HCT116 (cell line): ENCODE measurements around the gene SPRR2B. TPM values are rescaled to one million over a fixed set of nuclear protein-coding genes. Genes with fewer than 3 reads are reported as not detected.
A peak's percentile ranks its signal among the peaks of the same experiment; 100 is the strongest.

Experiments used
- ATAC-seq: fragments of 200-7000 bp; cut with Tn5 transposase; 2 replicates; pipeline ENCODE4 v1.9.1; 2020; ENCODE audit warnings: mild to moderate bottlenecking, moderate library complexity
- BruUV-seq: library from RNA; stranded (reverse); fragments of 400-500 nt; replicated peaks from 2 replicates; lab custom pipeline; 2021; lab: Mats Ljungman, UMichigan
- CTCF ChIA-PET: fragments of 300-600 bp; sonication (Branson Sonifier 250); formaldehyde crosslinking; loops from one replicate; lab custom pipeline; 2021; ENCODE audit warnings: antibody characterized with exemption; lab: Charles Lee
- POLR2A ChIA-PET: fragments of 300-600, 350-600 bp; sonication (Branson Sonifier 250); formaldehyde crosslinking; loops from one replicate; lab custom pipeline; 2021; ENCODE audit warnings: antibody characterized with exemption; lab: Charles Lee
- RAD21 ChIA-PET, 2 experiments: fragments of 300-600 bp; sonication (Branson Sonifier 250); formaldehyde crosslinking; loops; one replicate each; lab custom pipeline; 2023; ENCODE audit warnings: low total read pairs in 2 of 2; ENCODE audit not compliant: uncharacterized antibody in 2 of 2, unreplicated experiment in 2 of 2, low non-redundant PET in 1 of 2; lab: Charles Lee
- DNase-seq: peaks from one replicate; pipeline ENCODE4 v3.0.0-alpha.2; 2010; ENCODE audit warnings: low read depth, low spot score
- H2AFZ ChIP-seq: fragments of 200-600 bp; shearing (Covaris generic), sonication (generic); 2 replicates; pipeline ENCODE4 v1.6.1; 2017; ENCODE audit warnings: low read depth, mixed run types, mixed read lengths, antibody characterized with exemption, low read length; ENCODE audit not compliant: poor library complexity, severe bottlenecking
- H3K27ac ChIP-seq: 2 replicates; pipeline ENCODE4 v1.5.1; 2012; ENCODE audit warnings: low read depth, low read length
- H3K27me3 ChIP-seq: fragments of 200-600 bp; sonication (generic); 2 replicates; pipeline ENCODE4 v1.6.1; 2016; ENCODE audit warnings: mixed run types, low read length, mixed read lengths; ENCODE audit not compliant: insufficient read depth
- H3K36me3 ChIP-seq, 2 experiments: fragments of 200-500 bp in 1 of 2; fragments of 200-600 bp in 1 of 2; sonication (Bioruptor generic) in 1 of 2; sonication (generic) in 1 of 2; 2 replicates each; pipeline versions ENCODE4 v1.5.1 to v1.6.1; 2014 to 2016; ENCODE audit warnings: low read length in 2 of 2, inconsistent platforms in 1 of 2, mixed read lengths in 1 of 2, mixed run types in 1 of 2; ENCODE audit not compliant: insufficient read depth in 2 of 2, control insufficient read depth in 1 of 2
- H3K4me1 ChIP-seq, 2 experiments: fragments of 200-600 bp in 1 of 2; sonication (generic) in 1 of 2; 2 replicates each; pipeline versions ENCODE4 v1.5.1 to v1.6.1; 2012 to 2017; ENCODE audit warnings: low read length in 2 of 2, inconsistent platforms in 1 of 2, mild to moderate bottlenecking in 1 of 2, mixed read lengths in 1 of 2, mixed run types in 1 of 2, moderate library complexity in 1 of 2; ENCODE audit not compliant: insufficient read depth in 2 of 2, control insufficient read depth in 1 of 2
- H3K4me2 ChIP-seq: fragments of 200-600 bp; sonication (generic); 2 replicates; pipeline ENCODE4 v1.6.1; 2017; ENCODE audit warnings: mixed run types, low read length, mixed read lengths
- H3K4me3 ChIP-seq, 2 experiments: fragments of 200-600 bp in 1 of 2; sonication (generic) in 1 of 2; replicated peaks in 1 of 2; 2 replicates each; pipeline ENCODE4 v1.5.1; 2011 to 2016; ENCODE audit warnings: low read length in 2 of 2, control low read depth in 1 of 2, low read depth in 1 of 2, mild to moderate bottlenecking in 1 of 2, mixed read lengths in 1 of 2, mixed run types in 1 of 2
- H3K79me2 ChIP-seq: fragments of 200-600 bp; sonication (generic); 2 replicates; pipeline ENCODE4 v1.6.1; 2017; ENCODE audit warnings: mild to moderate bottlenecking, mixed run types, low read length, moderate library complexity, mixed read lengths; ENCODE audit not compliant: insufficient read depth
- H3K9ac ChIP-seq: fragments of 200-600 bp; sonication (generic); 2 replicates; pipeline ENCODE4 v1.6.1; 2016; ENCODE audit warnings: low read length, mixed read lengths
- H3K9me2 ChIP-seq: fragments of 200-600 bp; sonication (generic), shearing (Covaris generic); 2 replicates; pipeline ENCODE4 v1.6.1; 2017; ENCODE audit warnings: mixed run types, mild to moderate bottlenecking, moderate library complexity; ENCODE audit not compliant: insufficient read depth
- H3K9me3 ChIP-seq, 2 experiments: fragments of 200-500 bp in 1 of 2; fragments of 200-600 bp in 1 of 2; sonication (Bioruptor generic) in 1 of 2; sonication (generic) in 1 of 2; 2 replicates each; pipeline ENCODE4 v1.6.1; 2014 to 2017; ENCODE audit warnings: low read length in 2 of 2, mixed read lengths in 2 of 2, inconsistent platforms in 1 of 2, low read depth in 1 of 2, mild to moderate bottlenecking in 1 of 2, mixed run types in 1 of 2, moderate library complexity in 1 of 2; ENCODE audit not compliant: control insufficient read depth in 1 of 2, insufficient read depth in 1 of 2
- H4K20me1 ChIP-seq: fragments of 200-600 bp; sonication (generic), shearing (Covaris generic); 2 replicates; pipeline ENCODE4 v1.6.1; 2017; ENCODE audit warnings: mixed run types, mild to moderate bottlenecking, moderate library complexity; ENCODE audit not compliant: insufficient read depth
- FOSL1 ChIP-seq: IDR thresholded peaks from 2 replicates; pipeline ENCODE4 v1.6.1; 2012; ENCODE audit warnings: low read depth
- JUND ChIP-seq: IDR thresholded peaks from 2 replicates; pipeline ENCODE4 v1.6.1; 2012
- POLR2AphosphoS5 ChIP-seq: IDR thresholded peaks from 2 replicates; pipeline ENCODE4 v1.6.1; 2011; ENCODE audit warnings: mild to moderate bottlenecking, low read depth, low read length, moderate library complexity
- RAD21 ChIP-seq: IDR thresholded peaks from 2 replicates; pipeline ENCODE4 v1.6.1; 2012; ENCODE audit warnings: low read depth, mild to moderate bottlenecking
- YY1 ChIP-seq: IDR thresholded peaks from 2 replicates; pipeline ENCODE4 v1.6.1; 2011; ENCODE audit warnings: low read length, low read depth, moderate library complexity, mild to moderate bottlenecking; ENCODE audit not compliant: insufficient replicate concordance; ENCODE audit errors: extremely low read depth
- ZBTB33 ChIP-seq: IDR thresholded peaks from 2 replicates; pipeline ENCODE4 v1.6.1; 2011; ENCODE audit warnings: mild to moderate bottlenecking, low read length, moderate library complexity; ENCODE audit not compliant: insufficient replicate concordance; ENCODE audit errors: extremely low read depth
- ZFX ChIP-seq: fragments of 450-650 bp; IDR thresholded peaks from 2 replicates; pipeline ENCODE4 v1.6.1; 2017
- ZNF274 ChIP-seq: fragments of 200-500 bp; sonication (Bioruptor generic); IDR thresholded peaks from 2 replicates; pipeline ENCODE4 v1.6.1; 2014; ENCODE audit warnings: mild to moderate bottlenecking, low read depth, low read length, inconsistent platforms
- intact Hi-C: fragments of 100-400 bp; cut with micrococcal nuclease; formaldehyde crosslinking; loops from 2 replicates; pipeline ENCODE4 v1.10.0; 2022
- total RNA-seq: library from RNA; stranded (reverse); gene quantifications from one replicate; pipeline ENCODE4 v1.2.1, GENCODE V29; 2021; ENCODE audit not compliant: unreplicated experiment
- TF ChIP-seq, protein P1 (sequence below): IDR thresholded peaks from 2 replicates; pipeline ENCODE4 v1.6.1; 2012
- TF ChIP-seq, protein P2 (sequence below), 3 experiments: fragments of 200-600 bp in 1 of 3; sonication (generic) in 1 of 3; IDR thresholded peaks in 2 of 3; conservative IDR thresholded peaks in 1 of 3; 2 replicates each; pipeline ENCODE4 v1.5.1; 2012 to 2017; ENCODE audit warnings: low read depth in 2 of 3, low read length in 2 of 3, antibody characterized with exemption in 1 of 3, borderline replicate concordance in 1 of 3, control low read depth in 1 of 3, mild to moderate bottlenecking in 1 of 3, mixed read lengths in 1 of 3, mixed run types in 1 of 3, moderate library complexity in 1 of 3; ENCODE audit not compliant: insufficient read depth in 1 of 3

The SPRR2B gene
- total RNA-seq, 1 experiment from 2014 or later: not detected

DNA sequence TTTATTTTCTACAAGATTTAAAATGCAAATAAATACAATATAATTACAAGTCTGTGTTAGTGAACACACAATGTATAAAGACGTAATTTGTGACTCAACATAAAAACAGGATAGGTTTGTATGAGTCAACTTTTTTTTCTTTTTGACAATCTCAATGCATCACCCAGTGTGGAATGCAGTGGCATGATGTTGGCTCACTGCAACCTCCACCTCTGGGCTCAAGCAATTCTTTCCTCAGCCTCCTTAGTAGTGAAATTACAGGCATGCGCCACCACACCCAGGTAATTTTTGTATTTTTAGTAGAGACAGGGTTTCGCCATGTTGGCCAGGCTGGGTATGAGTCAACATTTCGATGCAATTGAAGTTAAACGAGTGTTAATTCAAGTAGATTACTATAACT, 28.8 kb upstream of the SPRR2B start (continued):
- TF ChIP-seq RAD21 (no peak), ZFX (no peak)

- Histone ChIP-seq H3K4me2 (peak overlapping the region; percentile 60), H4K20me1 (no peaks in the 10 kb centered on the region), H3K79me2 (no peaks in the 10 kb centered on the region), H3K36me3 (no peaks in the 10 kb centered on the region), H3K9me3 (no peaks in the 10 kb centered on the region), H3K4me1 (peaks cover 9 to 20% of the 10 kb centered on the region in 2 experiments; a peak in 3 of 4 replicates), H3K4me3 (0 out of 4 replicates have a peak overlapping the region, but pooled peaks of 1 of the 2 experiments have one; percentile 15), H3K27me3 (no peaks in the 10 kb centered on the region), H3K9ac (no peak overlapping the region), H2AFZ (peak overlapping the region; percentile 52), H3K27ac (peak overlapping the region; percentile 53; the same call in 1 of the 2 replicates), H3K9me2 (no peaks in the 10 kb centered on the region)
- ChIA-PET RAD21 (no interaction called here), POLR2A (no interaction called here), CTCF (no interaction called here)
- DNase-seq (peak; percentile 47), ATAC-seq (peak; percentile 46; the same call in 1 of the 2 replicates)
- no TSS peak for BruUV-seq
- intact Hi-C loops: no loop called here
- TF ChIP-seq, protein P1, sequence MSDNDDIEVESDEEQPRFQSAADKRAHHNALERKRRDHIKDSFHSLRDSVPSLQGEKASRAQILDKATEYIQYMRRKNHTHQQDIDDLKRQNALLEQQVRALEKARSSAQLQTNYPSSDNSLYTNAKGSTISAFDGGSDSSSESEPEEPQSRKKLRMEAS: no peak
- TF ChIP-seq JUND (peak; percentile 53), FOSL1 (peak; percentile 21; the same call in 1 of the 2 replicates)
These were observed 28.1 kb upstream of the SPRR2B start for GRCh38 chr1:153099461-153100045.

DNA sequence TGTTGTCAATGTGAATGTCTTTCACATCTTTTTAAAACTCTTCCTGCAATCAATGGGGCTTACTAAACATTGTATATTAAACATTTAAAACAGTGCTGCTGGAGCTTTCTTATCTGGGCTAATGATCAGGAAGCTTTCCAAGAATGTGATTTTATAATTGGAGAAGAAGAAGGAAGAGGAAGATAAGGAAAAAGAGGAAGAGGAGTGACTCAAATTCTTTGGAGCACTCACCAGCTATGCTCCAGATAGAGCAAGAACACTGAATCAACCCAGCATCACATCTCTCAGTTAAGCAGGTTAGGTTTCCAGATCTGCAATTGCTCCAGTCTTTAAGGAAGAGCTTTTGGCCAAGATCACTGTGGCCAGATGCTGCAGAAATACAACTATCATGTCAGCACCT, 24.4 kb upstream of the SPRR2B start:
- Histone ChIP-seq H3K9me2 (no peaks in the 10 kb centered on the region), H3K9me3 (no peaks in the 10 kb centered on the region), H3K79me2 (no peaks in the 10 kb centered on the region), H3K4me2 (no peak overlapping the region), H3K27me3 (no peaks in the 10 kb centered on the region), H4K20me1 (no peaks in the 10 kb centered on the region), H3K27ac (no peak overlapping the region), H3K4me1 (peaks cover 8 to 19% of the 10 kb centered on the region in 2 experiments; a peak in 3 of 4 replicates), H3K36me3 (no peaks in the 10 kb centered on the region), H2AFZ (no peak overlapping the region), H3K4me3 (no peak overlapping the region), H3K9ac (no peak overlapping the region)
- ChIA-PET RAD21 (no interaction called here), CTCF (no interaction called here), POLR2A (no interaction called here)
- DNase-seq: no peak
- no TSS peak for BruUV-seq
- TF ChIP-seq ZBTB33 (no peak), YY1 (no peak), POLR2AphosphoS5 (no peak), ZFX (no peak), ZNF274 (no peak)
- TF ChIP-seq, protein P2, sequence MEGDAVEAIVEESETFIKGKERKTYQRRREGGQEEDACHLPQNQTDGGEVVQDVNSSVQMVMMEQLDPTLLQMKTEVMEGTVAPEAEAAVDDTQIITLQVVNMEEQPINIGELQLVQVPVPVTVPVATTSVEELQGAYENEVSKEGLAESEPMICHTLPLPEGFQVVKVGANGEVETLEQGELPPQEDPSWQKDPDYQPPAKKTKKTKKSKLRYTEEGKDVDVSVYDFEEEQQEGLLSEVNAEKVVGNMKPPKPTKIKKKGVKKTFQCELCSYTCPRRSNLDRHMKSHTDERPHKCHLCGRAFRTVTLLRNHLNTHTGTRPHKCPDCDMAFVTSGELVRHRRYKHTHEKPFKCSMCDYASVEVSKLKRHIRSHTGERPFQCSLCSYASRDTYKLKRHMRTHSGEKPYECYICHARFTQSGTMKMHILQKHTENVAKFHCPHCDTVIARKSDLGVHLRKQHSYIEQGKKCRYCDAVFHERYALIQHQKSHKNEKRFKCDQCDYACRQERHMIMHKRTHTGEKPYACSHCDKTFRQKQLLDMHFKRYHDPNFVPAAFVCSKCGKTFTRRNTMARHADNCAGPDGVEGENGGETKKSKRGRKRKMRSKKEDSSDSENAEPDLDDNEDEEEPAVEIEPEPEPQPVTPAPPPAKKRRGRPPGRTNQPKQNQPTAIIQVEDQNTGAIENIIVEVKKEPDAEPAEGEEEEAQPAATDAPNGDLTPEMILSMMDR (IDR thresholded peaks at IDR 0.05 in 2 of 3, conservative IDR thresholded peaks at IDR 0.05 in 1 of 3; ENCODE audit: borderline replicate concordance in 1 of 3, insufficient read depth in 1 of 3, low read depth in 2 of 3, low read length in 2 of 3): no peak
- TF ChIP-seq, protein P1: no peak
- ATAC-seq: no peak
- intact Hi-C loops: no loop called here
